Urinary bladder (tissue), 4 donors: ENCODE data around the gene DNAJA1. TPM values are rescaled to one million over a fixed set of nuclear protein-coding genes. Genes with fewer than 3 reads are reported as not detected.

Source experiments
- DNase-seq: peaks from one replicate; pipeline ENCODE4 v3.0.0-alpha.2; 2015; ENCODE audit errors: extremely low spot score
- H3K27ac ChIP-seq: one replicate; pipeline ENCODE4 v1.5.1; 2013; ENCODE audit warnings: low read depth, mild to moderate bottlenecking, moderate library complexity
- H3K36me3 ChIP-seq: one replicate; pipeline ENCODE4 v1.6.1; 2013; ENCODE audit warnings: mild to moderate bottlenecking, moderate library complexity; ENCODE audit not compliant: insufficient read depth
- H3K4me1 ChIP-seq: one replicate; pipeline ENCODE4 v1.6.1; 2013; ENCODE audit warnings: mild to moderate bottlenecking, moderate library complexity; ENCODE audit not compliant: insufficient read depth
- H3K4me3 ChIP-seq: one replicate; pipeline ENCODE4 v1.5.1; 2013; ENCODE audit warnings: low read depth, low read length
- WGBS: extraction: QIAGEN DNeasy Blood & Tissue Kit; methylation state at CpG from one replicate; pipeline ENCODE4 v1.1.7; 2013; 5-methylcytosine and 5-hydroxymethylcytosine counted together
- polyA plus RNA-seq: library from polyadenylated mRNA; stranded (reverse); fragments of 200-250 nt; gene quantifications from one replicate; pipeline ENCODE4 v1.2.3, GENCODE V29; 2013
- total RNA-seq: library from RNA; depleted of rRNA; stranded (reverse); fragments of >200 nt; gene quantifications from one replicate; pipeline ENCODE4 v1.2.3, GENCODE V29; 2014
- donor health status: healthy with polysubstance abuse.
- donor health status: healthy.

The DNAJA1 gene
- total and polyA plus RNA-seq, 2 donors, result 84.0 to 97.7 TPM

GRCh38 chr9:33041432-33042188 is 16.5 kb downstream of the DNAJA1 start:
- WGBS, result 79% methylated on average over 10 of the region's 10 CpGs
- Histone ChIP-seq H3K4me3 (no peak overlapping the region), H3K4me1 (no peaks in the 10 kb centered on the region), H3K27ac (no peak overlapping the region), H3K36me3 (peaks cover 9% of the 10 kb centered on the region)
- DNase-seq, result no peak

DNA sequence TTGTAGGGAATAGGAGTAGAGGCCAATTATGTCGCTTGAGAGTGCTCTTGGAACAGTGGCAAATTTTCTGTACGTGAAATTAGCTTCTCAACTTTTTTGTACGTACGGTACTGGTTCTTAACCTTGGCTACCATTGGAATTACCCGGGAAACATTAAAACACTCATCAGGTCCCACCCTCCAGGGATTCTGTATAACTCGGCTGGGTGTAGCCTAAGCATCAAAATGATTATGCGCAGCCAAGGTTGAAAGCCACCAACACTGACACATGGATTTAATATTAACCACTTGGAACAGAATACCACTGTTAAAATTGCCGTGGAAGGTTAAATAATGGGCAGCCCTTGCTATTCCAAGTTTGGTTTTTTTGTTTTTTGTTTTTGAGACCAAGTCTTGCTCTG is 17.4 kb downstream of the DNAJA1 start:
- no peak for DNase-seq
- no peak overlapping the region for H3K27ac ChIP-seq
- no peak overlapping the region for H3K4me3 ChIP-seq
- H3K36me3 ChIP-seq, result peaks cover 5% of the 10 kb centered on the region
- H3K4me1 ChIP-seq, result no peaks in the 10 kb centered on the region
- 73% methylated on average over 8 of the region's 8 CpGs for WGBS

DNA sequence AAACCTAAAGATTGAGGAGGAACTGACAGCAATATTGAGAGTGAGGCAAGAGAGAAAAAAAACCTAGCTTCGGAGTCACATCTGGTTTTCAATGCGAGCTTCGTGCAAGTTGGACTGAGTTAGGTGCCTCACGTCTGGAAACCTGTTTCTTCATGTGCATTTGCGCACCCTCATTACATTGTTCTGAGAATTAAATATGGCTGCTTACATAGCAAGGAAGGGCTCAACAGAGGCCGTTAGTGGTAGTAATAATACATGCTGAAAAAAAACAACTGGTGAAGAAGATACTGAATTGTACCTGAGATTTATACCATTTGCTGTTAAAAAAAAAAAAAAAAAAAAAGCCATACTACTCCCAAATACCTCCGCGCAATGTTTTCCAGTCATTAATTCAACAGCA is 18.6 kb downstream of the DNAJA1 start:
- Histone ChIP-seq H3K4me1 (no peaks in the 10 kb centered on the region), H3K36me3 (peaks cover under 1% of the 10 kb centered on the region), H3K27ac (no peak overlapping the region), H3K4me3 (peak overlapping the region; percentile 54)
- DNase-seq, result no peak
- 33% methylated on average over 8 of the region's 8 CpGs for WGBS

- Histone ChIP-seq H3K27ac (peak overlapping the region; percentile 95), H3K4me1 (no peaks in the 10 kb centered on the region), H3K36me3 (no peaks in the 10 kb centered on the region), H3K4me3 (peak overlapping the region; percentile 54)
- DNase-seq, result peak; percentile 70
- under 1% methylated on average over 41 of the region's 41 CpGs for WGBS
Observed at GRCh38 chr9:33044162-33044673, 19.1 kb downstream of the DNAJA1 start.

- H3K36me3 ChIP-seq, result no peaks in the 10 kb centered on the region
- no peak for DNase-seq
- H3K4me1 ChIP-seq, result no peaks in the 10 kb centered on the region
- no peak overlapping the region for H3K27ac ChIP-seq
- WGBS, result 38% methylated on average over 12 of the region's 12 CpGs
- peak overlapping the region; percentile 54 for H3K4me3 ChIP-seq
Observed at GRCh38 chr9:33044677-33045282, 19.7 kb downstream of the DNAJA1 start.

- WGBS, result 62% methylated on average over 1 of the region's 1 CpG
- no peak overlapping the region for H3K4me3 ChIP-seq
- H3K36me3 ChIP-seq, result no peaks in the 10 kb centered on the region
- H3K27ac ChIP-seq, result no peak overlapping the region
- no peaks in the 10 kb centered on the region for H3K4me1 ChIP-seq
- no peak for DNase-seq
Observed at GRCh38 chr9:33046061-33046460, 21.0 kb downstream of the DNAJA1 start.

- H3K36me3 ChIP-seq, result no peaks in the 10 kb centered on the region
Observed at GRCh38 chr9:33048054-33048465, 23.0 kb downstream of the DNAJA1 start.

DNA sequence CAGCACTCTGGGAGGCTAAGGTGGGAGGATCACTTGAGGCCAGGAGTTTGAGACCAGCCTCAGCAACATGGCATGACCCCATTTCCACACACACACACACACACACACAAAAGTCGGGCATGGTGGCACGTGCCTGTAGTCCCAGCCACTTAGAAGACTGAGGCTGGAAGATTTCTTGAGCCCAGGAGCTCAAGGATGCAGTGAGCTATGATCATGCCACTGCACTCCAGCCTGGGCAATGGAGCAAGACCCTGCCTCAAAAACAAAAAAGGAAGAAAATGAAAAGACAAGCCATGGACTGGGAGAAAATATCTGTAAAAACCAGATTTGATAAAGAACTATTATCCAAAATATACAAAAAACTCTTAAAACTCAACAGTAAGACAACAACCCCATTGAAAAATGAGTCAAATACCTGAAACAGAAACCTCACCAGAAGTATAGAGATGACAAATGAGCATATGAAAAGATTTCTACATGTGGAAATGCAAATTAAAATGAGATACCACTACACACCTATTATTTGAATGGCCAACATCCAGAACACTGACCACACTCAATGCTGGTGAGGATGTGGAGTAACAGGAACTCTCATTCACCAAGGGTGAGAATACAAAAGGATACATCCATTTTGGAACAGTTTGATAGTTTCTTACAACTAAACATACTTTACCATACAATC is 24.7 kb downstream of the DNAJA1 start:
- no peak overlapping the region for H3K4me3 ChIP-seq
- H3K4me1 ChIP-seq, result no peaks in the 10 kb centered on the region
- 98% methylated on average over 2 of the region's 2 CpGs for WGBS
- H3K27ac ChIP-seq, result no peak overlapping the region
- no peak for DNase-seq
- H3K36me3 ChIP-seq, result no peaks in the 10 kb centered on the region

More at GRCh38 chr9:33048054-33048465, 23.0 kb downstream of the DNAJA1 start:
- H3K4me1 ChIP-seq, result no peaks in the 10 kb centered on the region
- DNase-seq, result no peak
- H3K4me3 ChIP-seq, result no peak overlapping the region
- WGBS, result 59% methylated on average over 2 of the region's 2 CpGs
- H3K27ac ChIP-seq, result no peak overlapping the region

GRCh38 chr9:33051144-33051543 is 26.1 kb downstream of the DNAJA1 start:
- WGBS, result 94% methylated on average over 4 of the region's 4 CpGs
- no peak overlapping the region for H3K4me3 ChIP-seq
- no peaks in the 10 kb centered on the region for H3K4me1 ChIP-seq
- DNase-seq, result no peak
- H3K36me3 ChIP-seq, result peaks cover 5% of the 10 kb centered on the region
- H3K27ac ChIP-seq, result no peak overlapping the region

DNA sequence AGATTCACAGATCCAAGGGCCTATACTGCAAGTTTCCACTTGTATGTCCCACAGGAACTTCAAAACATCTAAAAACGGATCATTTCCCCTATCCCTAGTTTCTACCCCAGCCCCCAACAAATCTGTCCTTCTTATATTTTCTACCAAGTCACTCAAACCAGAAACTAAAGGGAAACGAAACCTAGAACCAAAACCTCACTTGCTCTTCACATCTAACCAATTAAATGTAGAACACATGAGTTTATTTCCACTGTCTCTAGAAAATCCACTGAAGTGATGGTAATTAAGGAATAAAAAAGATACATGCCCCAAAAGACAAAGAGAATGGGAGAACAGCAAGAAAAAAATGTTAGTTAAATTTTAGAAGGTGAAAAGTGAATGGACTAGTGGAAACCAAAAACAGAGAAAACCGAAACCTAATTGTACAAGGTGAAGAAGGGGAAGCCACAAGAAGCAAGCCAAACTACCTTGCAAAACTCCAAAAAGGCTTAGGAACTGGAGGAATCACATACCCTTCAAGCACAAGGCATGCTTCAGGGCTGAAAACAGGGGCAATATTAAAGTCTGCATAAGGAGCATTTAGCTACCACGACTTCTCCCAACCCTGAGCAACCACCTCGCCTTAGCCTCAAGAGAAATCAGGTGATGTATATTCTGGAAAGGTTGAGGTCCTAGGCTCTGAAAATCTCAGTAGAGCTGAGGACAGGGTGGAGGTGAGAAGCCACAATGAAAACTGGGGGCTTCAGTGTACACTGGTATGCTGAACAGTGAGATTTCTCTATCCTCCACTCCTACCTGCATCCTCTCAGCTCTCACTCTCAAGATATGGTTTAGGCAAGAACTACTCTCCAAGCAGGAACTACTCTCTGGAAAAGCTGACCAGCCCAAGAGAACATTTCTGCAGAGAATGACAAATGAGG is 40.3 kb downstream of the DNAJA1 start:
- H3K36me3 ChIP-seq, result peaks cover 9% of the 10 kb centered on the region
- WGBS, result 89% methylated on average over 5 of the region's 5 CpGs
- no peak for DNase-seq
- H3K4me3 ChIP-seq, result no peak overlapping the region
- no peak overlapping the region for H3K27ac ChIP-seq
- H3K4me1 ChIP-seq, result no peaks in the 10 kb centered on the region

GRCh38 chr9:33068991-33069390 is 43.9 kb downstream of the DNAJA1 start:
- Histone ChIP-seq H3K4me1 (no peaks in the 10 kb centered on the region), H3K36me3 (peaks cover 11% of the 10 kb centered on the region), H3K4me3 (no peak overlapping the region), H3K27ac (no peak overlapping the region)
- 87% methylated on average over 1 of the region's 1 CpG for WGBS
- DNase-seq, result no peak

GRCh38 chr9:33076046-33077004 is 51.3 kb downstream of the DNAJA1 start, which contains the start of gene SMU1:
TSS of gene SMU1 (minus strand) at chr9:33076674. CDS start at chr9:33076608, 66 bp downstream.
- WGBS, result under 1% methylated on average over 53 of the region's 53 CpGs
- peak; percentile 93 for DNase-seq
- H3K4me1 ChIP-seq, result no peaks in the 10 kb centered on the region

More at GRCh38 chr9:33076046-33077004, 51.3 kb downstream of the DNAJA1 start, which contains the start of gene SMU1:
- H3K4me3 ChIP-seq, result peak within 1 kb of the TSS; percentile 63
- H3K27ac ChIP-seq, result peak within 1 kb of the TSS; percentile 94
- H3K36me3 ChIP-seq, result peaks cover 4% of the 10 kb centered on the region
